ENCODE data around the gene SMARCA4.

Gene SMARCA4

DNA sequence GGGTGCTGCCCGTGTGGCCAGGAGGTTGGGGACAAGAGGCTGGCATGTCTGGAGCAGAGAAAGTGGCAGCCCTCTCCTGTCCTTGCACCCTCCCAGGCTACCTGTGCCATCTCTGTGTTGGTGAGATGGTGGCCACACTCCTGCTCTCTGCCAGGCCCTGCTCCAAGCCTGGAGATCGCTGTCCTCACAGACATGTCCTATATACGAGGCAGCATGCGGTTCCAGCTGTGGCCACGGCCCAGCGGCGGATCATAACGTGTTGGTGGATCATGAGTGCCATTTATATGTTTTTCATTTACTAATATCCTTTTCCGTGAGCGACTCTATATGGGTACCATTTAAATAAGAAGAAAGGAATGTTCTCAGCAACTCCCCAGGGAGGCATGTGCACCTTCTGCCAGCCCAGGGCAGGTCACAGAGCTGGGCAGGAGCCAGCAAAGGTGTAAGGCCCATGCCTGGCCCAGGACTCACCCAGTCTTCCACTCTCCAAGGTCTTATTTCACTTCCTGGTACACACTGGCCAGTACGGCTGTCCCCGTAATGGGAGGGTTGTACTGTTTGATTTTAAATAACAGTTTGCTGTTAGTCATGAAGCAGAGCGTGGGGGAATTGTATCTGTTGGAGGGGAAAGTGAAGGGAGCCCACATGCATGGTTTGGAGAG is 81.3 kb downstream of the SMARCA4 start:
- ChIA-PET CTCF (no interaction called here), POLR2A (no interaction called here)
- TF ChIP-seq BHLHE40 (IDR thresholded peaks at IDR 0.05; ENCODE audit: borderline replicate concordance) (no peak), ELF4 (IDR thresholded peaks at IDR 0.05) (no peak), LEF1 (IDR thresholded peaks at IDR 0.05; ENCODE audit: borderline replicate concordance) (no peak), SP1 (IDR thresholded peaks at IDR 0.05) (no peak), TARDBP (IDR thresholded peaks at IDR 0.05) (no peak)
- DNase-seq (ENCODE audit: extremely low spot score), result no peak

DNA sequence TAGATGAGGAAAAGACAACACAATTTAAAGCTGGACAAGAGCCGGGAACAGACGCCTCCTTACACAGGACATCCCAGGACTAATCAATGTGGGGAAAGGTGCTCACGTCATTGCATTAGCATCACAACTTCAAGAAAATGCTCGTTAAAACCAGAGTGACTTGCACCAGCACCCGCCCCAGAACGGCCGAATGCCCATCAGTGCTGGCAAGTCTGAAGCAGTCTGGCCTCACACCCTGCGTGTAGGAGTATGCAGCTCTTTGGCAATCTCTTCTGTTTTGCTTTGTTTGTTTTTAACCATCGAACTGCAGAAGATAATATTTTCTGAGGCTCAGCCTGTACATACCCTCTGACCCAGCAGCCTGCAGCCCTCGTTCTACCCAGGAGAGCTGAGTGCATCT is 83.6 kb downstream of the SMARCA4 start:
- no peak for TF ChIP-seq ELF4 (IDR thresholded peaks at IDR 0.05)
- TF ChIP-seq FOXA1 (IDR thresholded peaks at IDR 0.05), result no peak
- TF ChIP-seq LEF1 (IDR thresholded peaks at IDR 0.05; ENCODE audit: borderline replicate concordance), result no peak
- TF ChIP-seq ZNF384 (IDR thresholded peaks at IDR 0.05), result no peak
- TF ChIP-seq SP1 (IDR thresholded peaks at IDR 0.05), result no peak
- TF ChIP-seq FOXK2 (IDR thresholded peaks at IDR 0.05), result no peak
- no peak for TF ChIP-seq NFRKB (IDR thresholded peaks at IDR 0.05)
- no peak for TF ChIP-seq BHLHE40 (IDR thresholded peaks at IDR 0.05; ENCODE audit: borderline replicate concordance)
- TF ChIP-seq ARNT (IDR thresholded peaks at IDR 0.05), result no peak
- TF ChIP-seq FOXM1 (IDR thresholded peaks at IDR 0.05; ENCODE audit: borderline replicate concordance), result no peak
- no peak for TF ChIP-seq CTBP1 (IDR thresholded peaks at IDR 0.05; ENCODE audit: borderline replicate concordance)
- TF ChIP-seq, protein P1, sequence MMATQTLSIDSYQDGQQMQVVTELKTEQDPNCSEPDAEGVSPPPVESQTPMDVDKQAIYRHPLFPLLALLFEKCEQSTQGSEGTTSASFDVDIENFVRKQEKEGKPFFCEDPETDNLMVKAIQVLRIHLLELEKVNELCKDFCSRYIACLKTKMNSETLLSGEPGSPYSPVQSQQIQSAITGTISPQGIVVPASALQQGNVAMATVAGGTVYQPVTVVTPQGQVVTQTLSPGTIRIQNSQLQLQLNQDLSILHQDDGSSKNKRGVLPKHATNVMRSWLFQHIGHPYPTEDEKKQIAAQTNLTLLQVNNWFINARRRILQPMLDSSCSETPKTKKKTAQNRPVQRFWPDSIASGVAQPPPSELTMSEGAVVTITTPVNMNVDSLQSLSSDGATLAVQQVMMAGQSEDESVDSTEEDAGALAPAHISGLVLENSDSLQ (IDR thresholded peaks at IDR 0.05), result no peak
- no peak for TF ChIP-seq HDGF (IDR thresholded peaks at IDR 0.05; ENCODE audit: borderline replicate concordance)
- TF ChIP-seq SUZ12 (IDR thresholded peaks at IDR 0.05), result no peak
- TF ChIP-seq L3MBTL2 (conservative IDR thresholded peaks at IDR 0.05), result no peak
- no peak for TF ChIP-seq TARDBP (IDR thresholded peaks at IDR 0.05)
- no peak for DNase-seq (ENCODE audit: extremely low spot score)
- ChIA-PET POLR2A (no interaction called here), CTCF (interaction anchor here (1.2 to 1.4 kb wide), 2 partner anchors 9 to 10 kb away, joined by 3 to 4 read pairs; no protein-coding TSS in a partner anchor)

DNA sequence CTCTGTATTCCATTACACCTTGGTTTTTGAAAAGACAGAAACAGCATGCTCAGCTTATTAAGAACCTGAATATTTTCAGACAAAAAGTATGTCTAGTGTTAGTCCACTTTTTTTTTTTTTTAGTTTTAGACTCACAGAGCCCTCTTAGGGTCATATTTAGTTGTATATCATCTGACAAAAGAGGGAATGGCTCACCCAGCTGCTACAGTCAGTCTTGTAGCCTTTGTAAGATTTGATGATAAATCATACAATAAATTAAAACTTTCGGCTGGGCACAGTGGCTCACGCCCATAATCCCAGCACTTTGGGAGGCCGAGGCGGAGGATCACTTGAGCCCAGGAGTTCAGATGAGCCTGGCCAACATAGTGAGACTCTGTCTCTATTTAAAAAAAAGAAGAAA is 84.7 kb downstream of the SMARCA4 start:
- POLR2A ChIA-PET, result no interaction called here

DNA sequence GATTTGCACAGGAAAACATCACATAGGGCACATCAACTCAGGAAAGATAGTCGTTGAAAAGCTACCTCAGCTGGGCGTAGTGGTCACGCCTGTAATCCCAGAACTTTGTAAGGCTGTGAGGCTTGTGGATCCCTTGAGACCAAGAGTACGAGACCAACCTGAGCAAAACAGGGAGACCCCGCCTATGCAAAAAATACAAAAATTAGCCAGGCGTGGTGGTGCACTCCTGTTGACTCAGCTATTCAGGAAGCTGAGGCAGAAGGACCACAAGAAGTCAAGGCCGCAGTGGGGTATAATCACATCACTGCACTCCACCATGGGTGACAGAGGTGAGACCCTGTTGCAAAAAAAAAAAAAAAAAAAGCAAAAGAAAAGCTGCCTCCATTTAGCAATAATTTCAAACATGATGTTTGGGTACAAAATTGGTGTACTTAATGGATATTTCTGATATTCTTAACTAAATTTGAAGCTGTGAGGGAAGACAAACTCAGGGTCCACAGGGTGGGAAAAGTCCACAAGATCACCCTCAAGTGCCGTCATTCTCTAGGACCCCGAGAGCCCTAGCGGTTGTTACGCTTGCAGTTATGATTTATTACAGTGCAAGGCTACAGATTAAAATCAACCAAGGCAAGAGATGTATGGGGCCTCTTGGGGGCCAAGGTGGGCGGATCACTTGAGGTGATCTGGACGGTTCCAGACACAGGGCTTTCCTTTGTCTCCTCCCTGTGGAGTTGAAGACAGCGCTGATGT is 86.0 kb downstream of the SMARCA4 start:
- TF ChIP-seq LEF1 (IDR thresholded peaks at IDR 0.05; ENCODE audit: borderline replicate concordance) (no peak), FOXK2 (IDR thresholded peaks at IDR 0.05) (no peak), L3MBTL2 (conservative IDR thresholded peaks at IDR 0.05) (no peak), NFRKB (IDR thresholded peaks at IDR 0.05) (no peak), FOXA1 (IDR thresholded peaks at IDR 0.05) (no peak)
- ChIA-PET CTCF (no interaction called here), POLR2A (no interaction called here)
- no peak for DNase-seq (ENCODE audit: extremely low spot score)

More for the DNA sequence above, 84.7 kb downstream of the SMARCA4 start:
- CTCF ChIA-PET, result interaction anchor here (0.6 kb wide), 2 partner anchors 10 to 16 kb away, joined by 3 read pairs; no protein-coding TSS in a partner anchor
- TF ChIP-seq ELF4 (IDR thresholded peaks at IDR 0.05) (no peak), ZNF384 (IDR thresholded peaks at IDR 0.05) (no peak), FOXK2 (IDR thresholded peaks at IDR 0.05) (no peak), CTBP1 (IDR thresholded peaks at IDR 0.05; ENCODE audit: borderline replicate concordance) (no peak), TARDBP (IDR thresholded peaks at IDR 0.05) (no peak), BHLHE40 (IDR thresholded peaks at IDR 0.05; ENCODE audit: borderline replicate concordance) (no peak), SUZ12 (IDR thresholded peaks at IDR 0.05) (no peak), HDGF (IDR thresholded peaks at IDR 0.05; ENCODE audit: borderline replicate concordance) (no peak), NFRKB (IDR thresholded peaks at IDR 0.05) (no peak), ARNT (IDR thresholded peaks at IDR 0.05) (no peak)
- TF ChIP-seq, protein P1 (IDR thresholded peaks at IDR 0.05), result no peak
- no peak for DNase-seq (ENCODE audit: extremely low spot score)

DNA sequence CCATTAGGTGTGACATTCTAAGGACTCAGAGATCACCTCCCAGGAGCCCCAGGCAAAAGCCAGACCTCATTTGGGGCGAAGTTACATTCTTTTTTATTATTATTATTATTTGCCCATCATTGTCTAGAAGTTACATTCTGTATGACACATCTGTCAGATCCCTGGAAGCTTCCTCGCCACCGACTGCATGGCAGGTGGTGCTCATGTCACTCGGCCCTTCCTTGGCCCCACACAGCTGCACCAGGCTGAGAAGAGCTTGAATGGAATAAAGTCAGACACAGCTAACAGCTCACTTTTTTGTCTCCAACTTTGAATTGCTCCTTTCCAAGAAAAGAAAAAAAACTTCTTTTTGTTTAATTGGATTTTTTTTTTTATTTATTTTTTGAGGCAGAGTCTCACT is 87.0 kb downstream of the SMARCA4 start:
- CTCF ChIA-PET, result no interaction called here
- DNase-seq (ENCODE audit: extremely low spot score), result no peak
- POLR2A ChIA-PET, result no interaction called here
- TF ChIP-seq FOXA1 (IDR thresholded peaks at IDR 0.05) (no peak), LEF1 (IDR thresholded peaks at IDR 0.05; ENCODE audit: borderline replicate concordance) (no peak), BHLHE40 (IDR thresholded peaks at IDR 0.05; ENCODE audit: borderline replicate concordance) (no peak), SP1 (IDR thresholded peaks at IDR 0.05) (no peak), L3MBTL2 (conservative IDR thresholded peaks at IDR 0.05) (no peak), FOXK2 (IDR thresholded peaks at IDR 0.05) (no peak), CTBP1 (IDR thresholded peaks at IDR 0.05; ENCODE audit: borderline replicate concordance) (no peak), NFRKB (IDR thresholded peaks at IDR 0.05) (no peak), ELF4 (IDR thresholded peaks at IDR 0.05) (no peak), ZNF384 (IDR thresholded peaks at IDR 0.05) (no peak), SUZ12 (IDR thresholded peaks at IDR 0.05) (no peak), HDGF (IDR thresholded peaks at IDR 0.05; ENCODE audit: borderline replicate concordance) (no peak), FOXM1 (IDR thresholded peaks at IDR 0.05; ENCODE audit: borderline replicate concordance) (no peak)
- TF ChIP-seq, protein P1 (IDR thresholded peaks at IDR 0.05), result no peak
